Gastroesophageal sphincter (tissue), 4 donors: Measurements from ENCODE around the gene PARP8. TPM values are rescaled to one million over a fixed set of nuclear protein-coding genes. Genes with fewer than 3 reads are reported as not detected.

ENCODE experiments used
- ATAC-seq: fragments of 150-250 bp; one replicate; pipeline ENCODE4 v1.9.1; 2016; ENCODE audit warnings: mild to moderate bottlenecking, moderate library complexity
- H3K27ac ChIP-seq, 4 donors: fragments of 200-600 bp; sonication (generic) in 3 of 4; 1 replicate in 3 of 4; 2 replicates in 1 of 4; pipeline ENCODE4 v1.5.1; 2016 to 2019
- H3K27me3 ChIP-seq: fragments of 200-600 bp; sonication (generic); one replicate; pipeline ENCODE4 v1.5.1; 2019
- H3K36me3 ChIP-seq, 2 donors: fragments of 200-600 bp; sonication (generic); one replicate each; pipeline ENCODE4 v1.5.1; 2019; ENCODE audit warnings: control low read depth in 1 of 2
- H3K4me1 ChIP-seq, 3 donors: fragments of 200-600 bp; sonication (generic); 1 replicate in 2 of 3; 2 replicates in 1 of 3; pipeline ENCODE4 v1.5.1; 2016 to 2019; ENCODE audit warnings: control low read depth in 2 of 3
- H3K4me3 ChIP-seq, 2 donors: fragments of 200-600 bp; sonication (generic); one replicate each; pipeline ENCODE4 v1.5.1; 2019; ENCODE audit warnings: mild to moderate bottlenecking in 1 of 2, moderate library complexity in 1 of 2
- H3K9me3 ChIP-seq, 3 donors: fragments of 200-600 bp; sonication (generic); one replicate each; pipeline ENCODE4 v1.5.1; 2017 to 2019; ENCODE audit warnings: control low read depth in 2 of 3
- CTCF ChIP-seq, 4 experiments: fragments of 200-600 bp in 2 of 4; fragments of 450-650 bp in 2 of 4; sonication (generic) in 1 of 4; IDR thresholded peaks; one replicate each; pipeline ENCODE4 v1.5.1; 2017 to 2019; ENCODE audit warnings: antibody characterized with exemption in 4 of 4, mild to moderate bottlenecking in 2 of 4, moderate library complexity in 2 of 4
- EP300 ChIP-seq: sonication (generic); formaldehyde crosslinking; IDR thresholded peaks from one replicate; pipeline ENCODE4 v1.6.1; 2017; ENCODE audit warnings: antibody characterized with exemption, mild to moderate bottlenecking
- POLR2A ChIP-seq, 2 donors: fragments of 450-650 bp; IDR thresholded peaks; one replicate each; pipeline ENCODE4 v1.6.1; 2017; ENCODE audit warnings: antibody characterized with exemption in 2 of 2, mild to moderate bottlenecking in 2 of 2, moderate library complexity in 1 of 2
- POLR2AphosphoS5 ChIP-seq: sonication (generic); formaldehyde crosslinking; IDR thresholded peaks from one replicate; pipeline ENCODE4 v1.6.1; 2017; ENCODE audit warnings: antibody characterized with exemption
- WGBS, 2 donors: methylation state at CpG; one replicate each; pipeline ENCODE4 v1.1.5; 2018; ENCODE audit warnings: low coverage in 1 of 2; 5-methylcytosine and 5-hydroxymethylcytosine counted together
- total RNA-seq, 4 donors: library from RNA; depleted of rRNA; stranded (reverse); fragments of >200 nt; gene quantifications; one replicate each; pipeline ENCODE4 v1.1.0, GENCODE V29; 2016

The PARP8 gene
- total RNA-seq, 4 donors from 2014 or later: 3.9 to 43.1 (median 24.8) TPM

- Histone ChIP-seq H3K9me3 (no peaks in the 10 kb centered on the region), H3K27me3 (no peaks in the 10 kb centered on the region), H3K36me3 (no peaks in the 10 kb centered on the region), H3K4me1 (peaks cover 0 to 13% (median 0%) of the 10 kb centered on the region in 3 donors), H3K27ac (no peak overlapping the region), H3K4me3 (no peak overlapping the region)
- 87 to 91% methylated on average over 7 of the region's 7 CpGs for WGBS, 2 donors
- ATAC-seq: no peak
- TF ChIP-seq POLR2A (IDR thresholded peaks at IDR 0.05): no peak
- TF ChIP-seq POLR2AphosphoS5: no peak
- no peak for TF ChIP-seq EP300
- TF ChIP-seq CTCF (IDR thresholded peaks at IDR 0.05): no peak
Observed at GRCh38 chr5:50725800-50726474, 59.5 kb downstream of the PARP8 start.

DNA sequence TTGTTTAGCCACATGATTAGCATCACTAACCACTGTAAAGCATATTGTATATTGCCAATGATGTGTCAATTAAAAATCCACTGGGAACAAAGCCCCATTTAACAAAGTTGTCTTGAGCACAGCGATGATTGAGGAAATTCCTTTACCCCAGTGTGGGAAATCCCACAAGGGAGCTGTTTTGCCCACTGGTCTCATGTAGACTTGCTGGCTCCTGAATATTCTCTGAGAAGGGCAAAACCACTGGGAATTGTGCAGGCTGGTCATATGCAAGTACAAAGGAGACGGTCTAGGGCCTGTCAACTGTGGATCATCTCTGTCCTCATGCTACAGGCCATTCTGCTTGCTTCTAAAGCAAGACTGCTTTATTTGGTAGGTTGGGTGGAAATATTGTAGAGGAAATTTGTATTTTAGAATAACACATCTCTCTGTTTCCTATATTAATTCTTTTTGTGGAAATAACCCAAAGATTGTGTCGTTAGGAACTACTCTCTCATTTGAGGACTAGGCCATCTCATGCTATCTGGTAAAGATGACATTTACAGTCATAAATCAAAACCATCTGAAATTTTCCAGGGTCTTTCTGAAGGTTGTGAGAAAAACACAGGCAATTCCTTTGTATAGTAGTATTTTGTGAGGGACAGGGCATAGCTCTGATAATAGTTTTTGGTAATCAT lies 60.2 kb downstream of the PARP8 start:
- no peaks in the 10 kb centered on the region for H3K9me3 ChIP-seq
- H3K27me3 ChIP-seq: no peaks in the 10 kb centered on the region
- no peak overlapping the region for H3K27ac ChIP-seq
- no peak for ATAC-seq
- WGBS, 2 donors: 67 to 78% methylated on average over 3 of the region's 3 CpGs
- H3K36me3 ChIP-seq: no peaks in the 10 kb centered on the region
- TF ChIP-seq CTCF (IDR thresholded peaks at IDR 0.05) (no peak), POLR2A (IDR thresholded peaks at IDR 0.05) (no peak)
- peaks cover 0 to 13% (median 0%) of the 10 kb centered on the region in 3 donors for H3K4me1 ChIP-seq
- no peak overlapping the region for H3K4me3 ChIP-seq

- WGBS, 2 donors: 23 to 57% methylated on average over 3 to 5 of the region's 5 CpGs
- H3K9me3 ChIP-seq: no peaks in the 10 kb centered on the region
- no peak for ATAC-seq
- no peaks in the 10 kb centered on the region for H3K36me3 ChIP-seq
- H3K4me1 ChIP-seq: peaks cover 0 to 13% (median 0%) of the 10 kb centered on the region in 3 donors
- peak; percentile 16 for TF ChIP-seq POLR2AphosphoS5
- no peak for TF ChIP-seq POLR2A (IDR thresholded peaks at IDR 0.05)
- TF ChIP-seq CTCF (IDR thresholded peaks at IDR 0.05): no peak
- no peak for TF ChIP-seq EP300
- no peak overlapping the region for H3K27ac ChIP-seq
- H3K4me3 ChIP-seq: no peak overlapping the region
- no peaks in the 10 kb centered on the region for H3K27me3 ChIP-seq
Observed at GRCh38 chr5:50727149-50727496, 60.7 kb downstream of the PARP8 start.

DNA sequence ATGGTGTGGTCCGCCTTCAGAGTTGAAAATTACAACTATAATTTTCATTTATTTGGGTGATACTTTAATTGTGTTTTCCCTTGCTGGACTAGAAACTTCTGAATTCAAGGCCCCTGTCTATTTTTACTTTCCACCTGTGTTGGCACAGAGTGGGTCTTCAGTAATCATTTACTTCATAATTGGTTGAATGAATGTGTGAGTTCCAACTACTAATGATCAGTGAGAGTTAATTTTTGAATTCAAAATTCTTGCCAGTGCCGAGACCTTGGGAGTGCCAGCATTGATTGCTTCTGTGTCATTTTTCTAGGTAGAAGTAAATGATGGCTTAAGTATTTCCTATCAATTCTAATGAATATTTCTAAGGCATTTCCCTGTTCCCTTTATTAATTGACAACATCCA lies 61.4 kb downstream of the PARP8 start:
- no peak for TF ChIP-seq CTCF (IDR thresholded peaks at IDR 0.05)
- no peak overlapping the region for H3K27ac ChIP-seq
- H3K4me3 ChIP-seq: no peak overlapping the region
- WGBS, 2 donors: 94% methylated on average over 2 of the region's 2 CpGs
- H3K9me3 ChIP-seq: no peaks in the 10 kb centered on the region
- no peaks in the 10 kb centered on the region for H3K36me3 ChIP-seq
- no peaks in the 10 kb centered on the region for H3K27me3 ChIP-seq
- ATAC-seq: no peak
- H3K4me1 ChIP-seq: peaks cover 0 to 13% (median 0%) of the 10 kb centered on the region in 3 donors

DNA sequence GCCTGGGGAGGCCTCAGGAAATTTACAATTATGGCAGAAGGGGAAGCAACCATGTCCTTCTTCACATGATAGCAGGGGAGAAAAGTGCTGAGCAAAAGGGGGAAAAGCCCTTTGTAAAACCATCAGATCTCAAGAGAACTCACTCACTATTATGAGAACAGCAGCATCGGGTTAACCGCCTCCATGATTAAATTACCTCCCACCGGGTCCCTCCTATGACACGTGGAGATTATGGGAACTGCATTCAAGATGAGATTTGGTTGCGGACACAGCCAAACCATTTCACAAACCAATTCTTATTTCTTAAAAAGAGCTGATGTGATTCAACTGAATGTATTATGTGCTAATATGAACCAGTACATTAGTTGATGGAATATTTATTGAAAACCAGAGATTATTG lies 63.9 kb downstream of the PARP8 start:
- Histone ChIP-seq H3K27me3 (no peaks in the 10 kb centered on the region), H3K4me3 (no peak overlapping the region), H3K27ac (no peak overlapping the region), H3K36me3 (no peaks in the 10 kb centered on the region), H3K4me1 (peaks cover 0 to 13% (median 0%) of the 10 kb centered on the region in 3 donors), H3K9me3 (no peaks in the 10 kb centered on the region)
- no peak for ATAC-seq
- no peak for TF ChIP-seq POLR2A (IDR thresholded peaks at IDR 0.05)
- no peak for TF ChIP-seq CTCF (IDR thresholded peaks at IDR 0.05)
- no peak for TF ChIP-seq EP300
- TF ChIP-seq POLR2AphosphoS5: no peak
- 83 to 92% methylated on average over 5 of the region's 5 CpGs for WGBS, 2 donors
